Measurements from ENCODE around the gene BOD1L1.

BOD1L1 gene

DNA sequence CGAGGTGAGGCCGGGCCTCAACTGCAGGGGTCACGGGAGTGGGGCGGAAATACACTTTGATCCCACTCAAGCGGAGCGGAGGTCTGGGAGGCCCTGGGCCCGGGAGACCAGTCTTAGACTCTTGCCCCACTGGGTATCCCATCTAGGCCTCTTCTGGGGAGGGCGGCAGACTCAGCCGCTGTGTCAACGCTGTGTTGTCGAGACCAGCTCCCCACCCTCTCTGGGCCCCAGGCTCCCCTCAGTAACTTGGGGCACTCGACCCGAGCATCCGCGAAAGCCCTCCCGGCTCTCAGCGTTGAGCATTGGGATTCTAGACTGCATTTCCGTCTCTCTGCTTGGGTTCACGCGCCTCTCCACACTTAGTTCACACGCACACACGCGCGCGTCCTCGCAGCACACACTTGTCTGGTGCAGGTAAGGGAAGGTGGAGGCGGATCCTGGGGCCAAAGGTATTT is 84.9 kb downstream of the BOD1L1 start:
- peaks cover 89% of the 10 kb centered on the region for H3K27me3 ChIP-seq (replicated peaks)
- H3K4me3 ChIP-seq (ENCODE audit: low read depth, low read length), result no peak overlapping the region
- in situ Hi-C loops (cut with HindIII; ENCODE audit: low pct_ligation_motif_present, low sequenced_read_pairs), result no loop called here
- no peaks in the 10 kb centered on the region for H3K36me3 ChIP-seq (replicated peaks)
- TF ChIP-seq, protein P1, sequence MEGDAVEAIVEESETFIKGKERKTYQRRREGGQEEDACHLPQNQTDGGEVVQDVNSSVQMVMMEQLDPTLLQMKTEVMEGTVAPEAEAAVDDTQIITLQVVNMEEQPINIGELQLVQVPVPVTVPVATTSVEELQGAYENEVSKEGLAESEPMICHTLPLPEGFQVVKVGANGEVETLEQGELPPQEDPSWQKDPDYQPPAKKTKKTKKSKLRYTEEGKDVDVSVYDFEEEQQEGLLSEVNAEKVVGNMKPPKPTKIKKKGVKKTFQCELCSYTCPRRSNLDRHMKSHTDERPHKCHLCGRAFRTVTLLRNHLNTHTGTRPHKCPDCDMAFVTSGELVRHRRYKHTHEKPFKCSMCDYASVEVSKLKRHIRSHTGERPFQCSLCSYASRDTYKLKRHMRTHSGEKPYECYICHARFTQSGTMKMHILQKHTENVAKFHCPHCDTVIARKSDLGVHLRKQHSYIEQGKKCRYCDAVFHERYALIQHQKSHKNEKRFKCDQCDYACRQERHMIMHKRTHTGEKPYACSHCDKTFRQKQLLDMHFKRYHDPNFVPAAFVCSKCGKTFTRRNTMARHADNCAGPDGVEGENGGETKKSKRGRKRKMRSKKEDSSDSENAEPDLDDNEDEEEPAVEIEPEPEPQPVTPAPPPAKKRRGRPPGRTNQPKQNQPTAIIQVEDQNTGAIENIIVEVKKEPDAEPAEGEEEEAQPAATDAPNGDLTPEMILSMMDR (IDR thresholded peaks at IDR 0.05; ENCODE audit: low read depth, low read length, missing control alignments), result no peak
- H3K27ac ChIP-seq, result no peak overlapping the region
- DNase-seq, result no peak

DNA sequence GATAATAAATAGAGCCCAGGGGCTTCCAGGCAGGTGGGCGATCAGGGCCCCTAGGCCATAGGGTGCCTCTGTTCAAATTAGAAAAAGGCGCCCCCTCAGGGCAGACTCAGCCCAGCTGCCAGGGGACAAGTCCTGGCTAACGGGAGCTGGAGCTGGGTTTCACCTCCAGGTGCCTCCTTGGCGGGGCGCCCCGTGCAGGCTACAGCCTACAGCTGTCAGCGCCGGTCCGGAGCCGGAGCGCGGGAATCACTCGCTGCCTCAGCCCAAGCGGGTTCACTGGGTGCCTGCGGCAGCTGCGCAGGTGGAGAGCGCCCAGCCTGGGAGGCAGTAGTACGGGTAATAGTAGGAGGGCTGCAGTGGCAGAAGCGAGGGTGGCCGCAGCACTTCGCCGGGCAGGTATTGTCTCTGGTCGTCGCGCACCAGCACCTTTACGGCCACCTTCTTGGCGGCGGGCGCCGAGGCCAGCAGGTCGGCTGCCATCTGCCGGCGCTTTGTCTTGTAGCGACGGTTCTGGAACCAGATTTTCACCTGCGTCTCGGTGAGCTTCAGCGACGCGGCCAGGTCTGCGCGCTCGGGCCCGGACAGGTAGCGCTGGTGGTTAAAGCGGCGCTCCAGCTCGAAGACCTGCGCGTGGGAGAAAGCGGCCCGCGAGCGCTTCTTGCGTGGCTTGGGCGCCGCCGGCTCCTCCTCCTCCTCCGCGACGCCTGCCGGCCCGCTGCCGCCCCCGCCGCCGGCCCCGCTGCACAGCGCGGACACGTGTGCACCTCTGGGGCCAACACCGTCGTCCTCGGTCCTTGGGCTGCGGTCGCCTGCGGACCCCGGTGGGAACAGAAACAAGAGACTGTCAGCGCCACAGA is 85.6 kb downstream of the BOD1L1 start:
- Histone ChIP-seq H3K36me3 (replicated peaks) (no peaks in the 10 kb centered on the region), H3K27ac (no peak overlapping the region), H3K4me3 (ENCODE audit: low read depth, low read length) (no peak overlapping the region), H3K27me3 (replicated peaks) (peaks cover 89% of the 10 kb centered on the region)
- DNase-seq, result no peak
- TF ChIP-seq, protein P1 (IDR thresholded peaks at IDR 0.05; ENCODE audit: low read depth, low read length, missing control alignments), result peak; percentile 52
- in situ Hi-C loops (cut with HindIII; ENCODE audit: low pct_ligation_motif_present, low sequenced_read_pairs), result no loop called here

DNA sequence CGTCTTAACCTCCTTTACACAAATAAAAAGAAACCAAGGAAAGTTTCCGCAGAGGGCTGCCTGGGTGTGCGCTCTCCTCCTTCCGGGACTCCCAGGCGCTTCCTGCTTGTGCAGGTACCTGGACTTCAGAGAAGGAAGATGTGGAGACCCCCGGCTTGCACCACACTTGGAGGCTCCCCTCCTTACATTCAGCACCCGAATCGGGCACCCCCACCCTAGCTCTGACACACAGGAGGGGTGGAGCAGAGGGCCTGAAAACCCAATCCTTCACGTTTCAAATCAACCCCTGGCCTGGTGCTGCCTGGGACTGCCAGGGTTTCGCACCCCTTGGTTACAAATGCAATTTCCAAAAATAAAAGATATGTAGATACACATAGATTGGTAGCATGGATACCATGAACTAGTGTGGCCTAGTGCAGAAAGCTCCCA is 86.3 kb downstream of the BOD1L1 start:
- DNase-seq, result no peak

DNA sequence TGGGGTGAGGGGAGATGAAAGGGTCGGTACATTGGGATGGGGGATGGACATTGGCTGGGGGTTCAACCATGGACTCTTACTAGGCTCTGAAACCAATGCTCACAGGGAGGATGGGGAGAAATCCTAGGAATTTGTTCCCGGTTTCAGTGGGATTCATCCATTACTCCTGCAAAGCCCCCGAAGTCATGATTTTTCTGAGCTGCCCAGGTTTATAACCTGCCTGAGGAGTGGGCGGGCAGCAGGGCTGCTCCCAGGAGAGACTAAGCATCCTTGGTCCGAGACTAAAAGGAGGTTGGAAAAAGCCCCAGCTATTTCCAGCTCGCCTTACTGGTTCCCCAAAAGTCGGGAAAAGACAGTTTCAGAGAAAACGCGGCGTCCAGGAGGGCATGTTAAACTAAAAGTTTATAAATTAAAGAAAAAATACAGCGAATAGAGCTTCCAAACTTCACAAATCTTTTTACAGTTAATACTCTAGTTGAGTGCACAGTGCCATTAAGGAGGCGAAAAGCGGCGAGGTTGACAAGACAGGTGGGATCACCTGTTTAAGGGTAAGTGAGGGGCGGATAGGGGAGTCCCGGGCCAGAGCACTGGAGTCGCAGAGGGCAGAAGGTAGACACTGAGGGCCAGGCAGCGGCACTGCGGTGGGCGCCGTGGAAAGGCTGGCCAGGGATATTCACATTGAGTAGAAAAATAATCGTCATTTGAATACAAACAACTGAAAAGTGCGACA is 86.9 kb downstream of the BOD1L1 start:
- TF ChIP-seq, protein P1 (IDR thresholded peaks at IDR 0.05; ENCODE audit: low read depth, low read length, missing control alignments), result no peak
- peaks cover 91% of the 10 kb centered on the region for H3K27me3 ChIP-seq (replicated peaks)

More for the DNA sequence above, 86.3 kb downstream of the BOD1L1 start:
- in situ Hi-C loops (cut with HindIII; ENCODE audit: low pct_ligation_motif_present, low sequenced_read_pairs), result no loop called here
- Histone ChIP-seq H3K27me3 (replicated peaks) (peaks cover 89% of the 10 kb centered on the region), H3K27ac (no peak overlapping the region), H3K4me3 (ENCODE audit: low read depth, low read length) (no peak overlapping the region), H3K36me3 (replicated peaks) (no peaks in the 10 kb centered on the region)
- TF ChIP-seq, protein P1 (IDR thresholded peaks at IDR 0.05; ENCODE audit: low read depth, low read length, missing control alignments), result no peak

DNA sequence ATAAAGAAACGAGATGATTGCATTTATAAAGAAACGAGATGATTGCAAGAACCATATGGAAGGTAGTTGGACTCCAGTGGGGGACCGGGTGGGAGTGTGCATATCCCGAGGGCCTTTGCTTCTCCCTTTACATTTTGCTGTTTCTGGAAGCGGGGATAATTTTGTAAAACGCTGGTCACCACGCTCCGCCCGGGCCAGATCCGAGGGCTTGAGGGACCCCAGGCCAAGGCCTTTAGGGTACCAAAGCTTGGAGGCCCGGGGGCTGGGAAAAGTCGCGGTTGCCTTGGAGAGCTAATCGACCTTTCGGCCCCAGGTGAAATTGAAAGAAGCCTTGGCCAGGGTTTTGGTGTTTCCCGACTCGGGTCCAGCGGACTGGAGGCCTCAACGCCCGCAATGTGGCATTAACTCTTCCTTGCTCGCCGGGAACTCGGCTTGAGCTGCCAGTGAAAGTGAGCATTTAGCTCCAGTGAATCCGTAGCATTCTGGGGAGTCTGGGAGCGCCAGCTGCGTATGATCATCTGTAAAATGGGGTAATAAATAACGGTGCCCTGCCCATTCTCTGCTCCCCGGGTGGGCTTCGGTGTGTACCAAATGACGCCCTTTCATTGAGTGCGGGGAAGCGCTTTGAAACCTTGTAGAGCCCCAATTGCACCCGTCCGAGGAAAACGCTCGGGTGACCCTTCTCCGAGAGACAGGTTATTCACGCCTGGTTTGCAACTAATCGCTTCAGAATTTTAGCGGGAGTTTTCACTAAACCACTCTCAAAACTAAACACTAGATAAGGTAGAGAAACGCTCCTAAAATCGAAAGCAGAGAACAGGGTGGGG is 87.7 kb downstream of the BOD1L1 start:
- no peak for DNase-seq
- no peak overlapping the region for H3K4me3 ChIP-seq (ENCODE audit: low read depth, low read length)

More for the DNA sequence above, 86.9 kb downstream of the BOD1L1 start:
- DNase-seq, result no peak
- Histone ChIP-seq H3K4me3 (ENCODE audit: low read depth, low read length) (no peak overlapping the region), H3K36me3 (replicated peaks) (no peaks in the 10 kb centered on the region), H3K27ac (no peak overlapping the region)
- in situ Hi-C loops (cut with HindIII; ENCODE audit: low pct_ligation_motif_present, low sequenced_read_pairs), result no loop called here

More for the DNA sequence above, 87.7 kb downstream of the BOD1L1 start:
- Histone ChIP-seq H3K36me3 (replicated peaks) (no peaks in the 10 kb centered on the region), H3K27me3 (replicated peaks) (peaks cover 93% of the 10 kb centered on the region), H3K27ac (no peak overlapping the region)
- TF ChIP-seq, protein P1 (IDR thresholded peaks at IDR 0.05; ENCODE audit: low read depth, low read length, missing control alignments), result no peak
- in situ Hi-C loops (cut with HindIII; ENCODE audit: low pct_ligation_motif_present, low sequenced_read_pairs), result no loop called here
